GM23248 (cell line): Measurements from ENCODE around the gene KIR3DL2.

Experiments
- EZH2 ChIP-seq: fragments of 200-600 bp; sonication (generic); IDR thresholded peaks from 2 replicates; pipeline ENCODE4 v1.6.1; 2018; ENCODE audit warnings: antibody characterized with exemption, mild to moderate bottlenecking; ENCODE audit not compliant: insufficient read depth, poor library complexity, severe bottlenecking
- EZH2phosphoT487 ChIP-seq: fragments of 200-600 bp; sonication (generic); IDR thresholded peaks from 2 replicates; pipeline ENCODE4 v1.6.1; 2018; ENCODE audit warnings: antibody characterized with exemption, moderate library complexity, mild to moderate bottlenecking, low read depth; ENCODE audit not compliant: insufficient read depth

DNA sequence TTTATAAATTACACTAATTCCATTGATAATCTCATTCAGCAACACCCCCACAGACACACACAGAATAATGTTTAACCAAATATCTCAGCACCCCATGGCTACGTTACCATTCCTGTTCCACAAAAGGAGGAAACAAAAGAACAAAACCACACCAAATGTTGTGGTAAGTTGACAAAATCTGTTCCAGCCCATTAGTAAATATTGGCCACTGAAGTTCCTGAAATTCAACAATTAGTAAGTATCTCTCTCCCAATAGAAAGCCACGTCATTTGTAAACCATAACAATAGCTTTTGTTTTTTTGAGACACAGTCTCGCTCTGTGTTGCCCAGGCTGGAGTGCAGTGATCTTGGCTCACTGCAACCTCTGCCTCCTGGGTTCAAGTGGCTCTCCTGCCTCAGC lies 21.5 kb downstream of the KIR3DL2 start:
- TF ChIP-seq EZH2phosphoT487 (no peak), EZH2 (no peak)
